Endothelial cell of umbilical vein (primary cell): Measurements from ENCODE around the gene FSTL4. TPM values are rescaled to one million over a fixed set of nuclear protein-coding genes. Genes with fewer than 3 reads are reported as not detected.

Experiments used
- BruUV-seq: library from RNA; stranded (reverse); fragments of 400-500 nt; replicated peaks from 2 replicates; lab custom pipeline; 2021; lab: Mats Ljungman, UMichigan
- CTCF ChIA-PET: fragments of 300-600, 350-600 bp; sonication (Branson Sonifier 250); formaldehyde crosslinking; loops from one replicate; lab custom pipeline; 2021; ENCODE audit warnings: antibody characterized with exemption, inconsistent platforms; lab: Charles Lee
- POLR2A ChIA-PET: fragments of 300-600, 350-600 bp; sonication (Branson Sonifier 250); formaldehyde crosslinking; loops from one replicate; lab custom pipeline; 2021; ENCODE audit warnings: antibody characterized with exemption, inconsistent platforms; lab: Charles Lee
- DNase-seq: peaks from one replicate; pipeline ENCODE4 v3.0.0-alpha.2; 2011; ENCODE audit warnings: low read depth, low spot score
- FAIRE-seq: peaks from 2 replicates; lab custom pipeline; 2011; peaks lifted over from hg19 to GRCh38; lab: Jason Lieb, UNC
- H2AFZ ChIP-seq: 2 replicates; pipeline ENCODE4 v1.6.0; 2012; ENCODE audit warnings: low read depth, low read length, control low read depth, inconsistent platforms
- H3K27ac ChIP-seq: 2 replicates; pipeline ENCODE4 v1.5.1; 2011; ENCODE audit warnings: low read depth, mild to moderate bottlenecking, control low read depth, low read length, moderate library complexity; ENCODE audit not compliant: insufficient read depth
- H3K27me3 ChIP-seq, 2 experiments: 2 replicates each; pipeline versions ENCODE4 v1.6.0 to v1.6.1; 2011; ENCODE audit warnings: low read length in 2 of 2, mixed read lengths in 1 of 2; ENCODE audit not compliant: control insufficient read depth in 2 of 2, insufficient read depth in 2 of 2
- H3K36me3 ChIP-seq, 2 experiments: 2 replicates in 1 of 2; 3 replicates in 1 of 2; pipeline ENCODE4 v1.5.1; 2011; ENCODE audit warnings: low read length in 2 of 2, mild to moderate bottlenecking in 1 of 2, moderate library complexity in 1 of 2; ENCODE audit not compliant: control insufficient read depth in 2 of 2, insufficient read depth in 2 of 2; ENCODE audit errors: extremely low read depth in 1 of 2
- H3K4me1 ChIP-seq: 3 replicates; pipeline ENCODE4 v1.5.1; 2011; ENCODE audit warnings: mild to moderate bottlenecking, low read length; ENCODE audit not compliant: control insufficient read depth, insufficient read depth; ENCODE audit errors: extremely low read depth
- H3K4me2 ChIP-seq: 2 replicates; pipeline ENCODE4 v1.6.1; 2011; ENCODE audit warnings: low read length, control low read depth, mixed read lengths; ENCODE audit not compliant: insufficient read depth
- H3K4me3 ChIP-seq, 3 experiments: fragments of 200-600 bp in 1 of 3; sonication (generic), shearing (Covaris generic) in 1 of 3; replicated peaks in 1 of 3; 2 replicates each; pipeline ENCODE4 v1.5.1; 2011 to 2016; ENCODE audit warnings: control low read depth in 3 of 3, low read length in 3 of 3, mild to moderate bottlenecking in 2 of 3, inconsistent platforms in 1 of 3, low read depth in 1 of 3, moderate library complexity in 1 of 3; ENCODE audit not compliant: insufficient read depth in 1 of 3
- H3K79me2 ChIP-seq: 2 replicates; pipeline ENCODE4 v1.6.0; 2012; ENCODE audit warnings: low read length, inconsistent platforms; ENCODE audit not compliant: control insufficient read depth, insufficient read depth
- H3K9ac ChIP-seq: replicated peaks from 2 replicates; pipeline ENCODE3; 2011; ENCODE audit warnings: low read length, control low read depth; ENCODE audit not compliant: insufficient read depth; ENCODE audit errors: extremely low read depth
- H3K9me1 ChIP-seq: replicated peaks from 3 replicates; pipeline ENCODE4 v1.6.0; 2011; ENCODE audit warnings: mild to moderate bottlenecking, low read length; ENCODE audit not compliant: control insufficient read depth, insufficient read depth; ENCODE audit errors: extremely low read depth
- H3K9me3 ChIP-seq: replicated peaks from 2 replicates; pipeline ENCODE4 v1.5.1; 2012; ENCODE audit warnings: low read length, inconsistent platforms; ENCODE audit not compliant: control insufficient read depth, insufficient read depth
- H4K20me1 ChIP-seq: replicated peaks from 2 replicates; pipeline ENCODE3; 2011; ENCODE audit warnings: mild to moderate bottlenecking, low read length; ENCODE audit not compliant: control insufficient read depth, insufficient read depth; ENCODE audit errors: extremely low read depth
- EZH2 ChIP-seq: IDR thresholded peaks from 2 replicates; pipeline ENCODE4 v1.6.1; 2012; ENCODE audit warnings: borderline replicate concordance, low read depth, mild to moderate bottlenecking, moderate library complexity, low read length, inconsistent platforms; ENCODE audit not compliant: severe bottlenecking
- FOS ChIP-seq: IDR thresholded peaks from 2 replicates; pipeline ENCODE4 v1.6.1; 2011; ENCODE audit warnings: mild to moderate bottlenecking, low read length, moderate library complexity, borderline replicate concordance; ENCODE audit not compliant: insufficient read depth
- GATA2 ChIP-seq: IDR thresholded peaks from 2 replicates; pipeline ENCODE4 v1.7.0; 2011; ENCODE audit warnings: low read depth, mild to moderate bottlenecking, moderate library complexity, mixed read lengths, low read length; ENCODE audit not compliant: insufficient read length, insufficient read depth
- JUN ChIP-seq: IDR thresholded peaks from 2 replicates; pipeline ENCODE4 v1.6.1; 2011; ENCODE audit warnings: borderline replicate concordance, low read depth; ENCODE audit not compliant: insufficient read length, insufficient read depth
- MYC ChIP-seq: IDR thresholded peaks from one replicate; pipeline ENCODE4 v1.6.1; 2011; ENCODE audit warnings: mild to moderate bottlenecking, low read depth, low read length
- POLR2A ChIP-seq: IDR thresholded peaks from 2 replicates; pipeline ENCODE4 v1.6.1; 2012; ENCODE audit warnings: low read depth, mild to moderate bottlenecking, control low read depth, low read length
- POLR2AphosphoS5 ChIP-seq: IDR thresholded peaks from 2 replicates; pipeline ENCODE4 v1.6.1; 2012; ENCODE audit warnings: low read depth, mild to moderate bottlenecking, control low read depth, low read length, moderate library complexity; ENCODE audit not compliant: insufficient read depth
- dilution Hi-C: fragments of 300-500 bp; cut with MboI; formaldehyde crosslinking; loops from one replicate; pipeline ENCODE4 v1.15.0; 2019; ENCODE audit warnings: low sequenced_read_pairs; ENCODE audit not compliant: extremely low pct_ligation_motif_present
- intact Hi-C: fragments of 100-400 bp; cut with micrococcal nuclease; formaldehyde crosslinking; loops from one replicate; pipeline ENCODE4 v1.10.0; 2022
- polyA plus RNA-seq, 4 experiments: library from polyadenylated mRNA; depleted of rRNA in 3 of 4; stranded (reverse) in 3 of 4; unstranded in 1 of 4; fragments of >200 nt; gene quantifications; 2 replicates each; pipeline versions ENCODE4 v1.2.1 to v1.2.3, GENCODE V29; 2011 to 2012; ENCODE audit warnings: missing spikeins in 1 of 4
- total RNA-seq: library from RNA; stranded (reverse); gene quantifications from 2 replicates; pipeline ENCODE4 v1.2.3, GENCODE V29; 2021
- TF ChIP-seq, protein P1 (sequence below): IDR thresholded peaks from 2 replicates; pipeline ENCODE4 v1.6.1; 2011; ENCODE audit not compliant: insufficient read depth, insufficient read length
- TF ChIP-seq, protein P2 (sequence below), 2 donors: IDR thresholded peaks; 1 replicate in 1 of 2; 2 replicates in 1 of 2; pipeline ENCODE4 v1.5.1; 2011; ENCODE audit warnings: low read length in 2 of 2, mild to moderate bottlenecking in 2 of 2, moderate library complexity in 2 of 2, control low read depth in 1 of 2, inconsistent platforms in 1 of 2, low read depth in 1 of 2; ENCODE audit not compliant: insufficient read depth in 1 of 2; ENCODE audit errors: extremely low read depth in 1 of 2

FSTL4 gene
- total and polyA plus RNA-seq, 2 donors (not counting 3 experiments of a cell fraction or from before 2014, with no cell fraction given) = 0.18 TPM; not detected in 1

DNA sequence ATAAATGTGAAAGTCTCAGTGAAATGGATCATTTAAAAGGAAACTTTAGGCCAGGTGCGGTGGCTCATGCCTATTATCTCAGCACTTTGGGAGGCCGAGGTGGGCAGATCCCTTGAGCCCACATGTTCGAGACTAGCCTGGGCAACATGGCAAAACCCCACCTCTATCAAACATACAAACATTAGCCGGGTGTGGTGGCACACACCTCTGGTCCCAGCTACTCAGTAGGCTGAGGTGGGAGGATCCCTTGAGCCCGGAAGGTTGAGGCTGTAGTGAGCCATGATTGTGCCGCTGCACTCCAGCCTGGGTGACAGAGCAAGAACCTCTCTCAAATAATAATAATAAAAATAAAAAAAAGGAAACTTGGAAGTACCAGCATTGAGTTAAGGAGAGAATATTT lies 384.4 kb downstream of the FSTL4 start:
- TF ChIP-seq, protein P1, sequence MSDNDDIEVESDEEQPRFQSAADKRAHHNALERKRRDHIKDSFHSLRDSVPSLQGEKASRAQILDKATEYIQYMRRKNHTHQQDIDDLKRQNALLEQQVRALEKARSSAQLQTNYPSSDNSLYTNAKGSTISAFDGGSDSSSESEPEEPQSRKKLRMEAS = no peak
- intact Hi-C loops (no loop called here), dilution Hi-C loops (no loop called here)
- CTCF ChIA-PET = interaction anchor here (0.5 to 3.9 kb wide), 3 partner anchors 12 to 218 kb away, joined by 3 to 19 read pairs (median 6); no protein-coding TSS in a partner anchor
- Histone ChIP-seq H3K4me3 (no peak overlapping the region), H4K20me1 (no peaks in the 10 kb centered on the region), H3K27me3 (no peaks in the 10 kb centered on the region), H3K36me3 (no peaks in the 10 kb centered on the region), H3K79me2 (no peaks in the 10 kb centered on the region), H3K27ac (no peak overlapping the region), H3K4me2 (no peak overlapping the region), H3K9ac (no peak overlapping the region), H3K9me1 (no peaks in the 10 kb centered on the region), H3K4me1 (no peaks in the 10 kb centered on the region), H3K9me3 (no peaks in the 10 kb centered on the region), H2AFZ (no peak overlapping the region)
- DNase-seq (no peak), FAIRE-seq (no peak)
- POLR2A ChIA-PET = no interaction called here
- no TSS peak for BruUV-seq

DNA sequence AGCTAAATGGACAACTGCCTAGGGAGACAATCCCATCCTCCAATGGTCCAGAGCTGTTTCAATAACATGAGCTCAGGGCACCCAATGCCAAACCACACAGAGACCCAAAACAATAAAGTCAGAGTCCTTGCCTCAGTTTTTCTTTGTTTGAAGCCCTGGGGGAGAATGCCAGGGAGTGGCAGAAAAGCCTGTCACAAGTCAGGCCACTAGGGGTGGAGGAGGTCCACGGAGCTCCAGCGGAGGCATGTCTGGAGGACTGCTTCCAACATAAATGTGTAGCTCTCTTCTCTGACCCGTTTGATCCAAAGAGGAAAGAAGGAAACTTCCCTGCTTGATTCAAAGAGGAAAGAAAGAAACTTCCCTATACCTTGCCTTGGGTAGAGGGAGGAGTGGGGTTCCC lies 385.3 kb downstream of the FSTL4 start:
- H3K79me2 ChIP-seq = no peaks in the 10 kb centered on the region
- no peak overlapping the region for H2AFZ ChIP-seq
- no peak for DNase-seq
- H3K4me2 ChIP-seq = no peak overlapping the region
- intact Hi-C loops = no loop called here
- no peak for FAIRE-seq
- no peak overlapping the region for H3K27ac ChIP-seq
- no peak overlapping the region for H3K4me3 ChIP-seq
- dilution Hi-C loops = no loop called here
- H3K4me1 ChIP-seq = no peaks in the 10 kb centered on the region
- no peaks in the 10 kb centered on the region for H3K36me3 ChIP-seq
- no peaks in the 10 kb centered on the region for H4K20me1 ChIP-seq
- no peak for TF ChIP-seq MYC
- TF ChIP-seq FOS = no peak
- TF ChIP-seq POLR2AphosphoS5 = no peak
- TF ChIP-seq EZH2 = no peak
- TF ChIP-seq, protein P2, sequence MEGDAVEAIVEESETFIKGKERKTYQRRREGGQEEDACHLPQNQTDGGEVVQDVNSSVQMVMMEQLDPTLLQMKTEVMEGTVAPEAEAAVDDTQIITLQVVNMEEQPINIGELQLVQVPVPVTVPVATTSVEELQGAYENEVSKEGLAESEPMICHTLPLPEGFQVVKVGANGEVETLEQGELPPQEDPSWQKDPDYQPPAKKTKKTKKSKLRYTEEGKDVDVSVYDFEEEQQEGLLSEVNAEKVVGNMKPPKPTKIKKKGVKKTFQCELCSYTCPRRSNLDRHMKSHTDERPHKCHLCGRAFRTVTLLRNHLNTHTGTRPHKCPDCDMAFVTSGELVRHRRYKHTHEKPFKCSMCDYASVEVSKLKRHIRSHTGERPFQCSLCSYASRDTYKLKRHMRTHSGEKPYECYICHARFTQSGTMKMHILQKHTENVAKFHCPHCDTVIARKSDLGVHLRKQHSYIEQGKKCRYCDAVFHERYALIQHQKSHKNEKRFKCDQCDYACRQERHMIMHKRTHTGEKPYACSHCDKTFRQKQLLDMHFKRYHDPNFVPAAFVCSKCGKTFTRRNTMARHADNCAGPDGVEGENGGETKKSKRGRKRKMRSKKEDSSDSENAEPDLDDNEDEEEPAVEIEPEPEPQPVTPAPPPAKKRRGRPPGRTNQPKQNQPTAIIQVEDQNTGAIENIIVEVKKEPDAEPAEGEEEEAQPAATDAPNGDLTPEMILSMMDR (IDR thresholded peaks at IDR 0.05; ENCODE audit: extremely low read depth in 1 of 2, insufficient read depth in 1 of 2, low read depth in 1 of 2, low read length in 2 of 2) = no peak
- TF ChIP-seq JUN = no peak
- TF ChIP-seq POLR2A = no peak
- no peak for TF ChIP-seq GATA2
- TF ChIP-seq, protein P1 = no peak
- H3K9ac ChIP-seq = no peak overlapping the region
- POLR2A ChIA-PET = no interaction called here
- H3K27me3 ChIP-seq = no peaks in the 10 kb centered on the region
- H3K9me3 ChIP-seq = no peaks in the 10 kb centered on the region
- CTCF ChIA-PET = interaction anchor here (1.0 to 3.9 kb wide), 3 partner anchors 9 to 21 kb away, joined by 3 to 19 read pairs (median 6); no protein-coding TSS in a partner anchor
- no TSS peak for BruUV-seq
- H3K9me1 ChIP-seq = no peaks in the 10 kb centered on the region
